IPS-18c (cell line): ENCODE data around the gene TOM1.

Experiments used
- H3K4me3 ChIP-seq: 2 replicates; pipeline ENCODE4 v1.7.0; 2013; ENCODE audit warnings: low read depth, mild to moderate bottlenecking, low read length, moderate library complexity; ENCODE audit not compliant: insufficient read depth
- H3K9me3 ChIP-seq: one replicate; pipeline ENCODE4 v1.6.1; 2013; ENCODE audit warnings: mild to moderate bottlenecking, low read length, moderate library complexity; ENCODE audit not compliant: control insufficient read depth, insufficient read depth

Gene TOM1

GRCh38 chr22:35375526-35375925 is 75.8 kb downstream of the TOM1 start:
- no peak overlapping the region; the same call in 1 of the 2 replicates for H3K4me3 ChIP-seq
- no peaks in the 10 kb centered on the region for H3K9me3 ChIP-seq

GRCh38 chr22:35376728-35377472 is 77.2 kb downstream of the TOM1 start:
- no peaks in the 10 kb centered on the region for H3K9me3 ChIP-seq
- H3K4me3 ChIP-seq, result no peak overlapping the region

GRCh38 chr22:35377735-35378134 is 78.0 kb downstream of the TOM1 start:
- H3K4me3 ChIP-seq, result no peak overlapping the region

GRCh38 chr22:35378621-35379020 is 78.9 kb downstream of the TOM1 start:
- no peak overlapping the region for H3K4me3 ChIP-seq
- H3K9me3 ChIP-seq, result no peaks in the 10 kb centered on the region

More at GRCh38 chr22:35377735-35378134, 78.0 kb downstream of the TOM1 start:
- H3K9me3 ChIP-seq, result no peaks in the 10 kb centered on the region

- Histone ChIP-seq H3K9me3 (no peaks in the 10 kb centered on the region), H3K4me3 (no peak overlapping the region)
Observed at GRCh38 chr22:35379146-35379993, 79.7 kb downstream of the TOM1 start.

- no peaks in the 10 kb centered on the region for H3K9me3 ChIP-seq
- H3K4me3 ChIP-seq, result no peak overlapping the region
Observed at GRCh38 chr22:35380013-35380412, 80.3 kb downstream of the TOM1 start.

GRCh38 chr22:35380537-35381423 is 81.1 kb downstream of the TOM1 start, which contains the start of gene HMOX1:
Gene HMOX1, plus strand, starts transcription at chr22:35381096. Its CDS starts 78 bp downstream, at chr22:35381174.
- H3K4me3 ChIP-seq, result peak within 1 kb of the TSS; percentile 63
- H3K9me3 ChIP-seq, result no peaks in the 10 kb centered on the region

GRCh38 chr22:35381424-35382009 is 81.8 kb downstream of the TOM1 start:
- Histone ChIP-seq H3K4me3 (peak overlapping the region; percentile 63), H3K9me3 (no peaks in the 10 kb centered on the region)

GRCh38 chr22:35383679-35384071 is 84.0 kb downstream of the TOM1 start:
- no peak overlapping the region for H3K4me3 ChIP-seq
- no peaks in the 10 kb centered on the region for H3K9me3 ChIP-seq

GRCh38 chr22:35384527-35384926 is 84.8 kb downstream of the TOM1 start:
- Histone ChIP-seq H3K9me3 (no peaks in the 10 kb centered on the region), H3K4me3 (no peak overlapping the region)

- no peak overlapping the region for H3K4me3 ChIP-seq
Observed at GRCh38 chr22:35384975-35385588, 85.4 kb downstream of the TOM1 start.

GRCh38 chr22:35386670-35387288 is 87.1 kb downstream of the TOM1 start:
- Histone ChIP-seq H3K4me3 (no peak overlapping the region), H3K9me3 (no peaks in the 10 kb centered on the region)

More at GRCh38 chr22:35384975-35385588, 85.4 kb downstream of the TOM1 start:
- no peaks in the 10 kb centered on the region for H3K9me3 ChIP-seq

GRCh38 chr22:35390933-35391332 is 91.2 kb downstream of the TOM1 start:
- Histone ChIP-seq H3K4me3 (no peak overlapping the region; the same call in 1 of the 2 replicates), H3K9me3 (no peaks in the 10 kb centered on the region)

- Histone ChIP-seq H3K9me3 (no peaks in the 10 kb centered on the region), H3K4me3 (no peak overlapping the region)
Observed at GRCh38 chr22:35392357-35392756, 92.7 kb downstream of the TOM1 start.

GRCh38 chr22:35393116-35394010 is 93.7 kb downstream of the TOM1 start:
- H3K9me3 ChIP-seq, result no peaks in the 10 kb centered on the region
- no peak overlapping the region for H3K4me3 ChIP-seq
